MCF 10A (cell line): ENCODE results near the gene CDC42EP2. TPM values are rescaled to one million over a fixed set of nuclear protein-coding genes. Genes with fewer than 3 reads are reported as not detected.

Experiments used
- BruUV-seq: library from RNA; stranded (reverse); fragments of 400-500 nt; replicated peaks from 2 replicates; lab custom pipeline; 2021; lab: Mats Ljungman, UMichigan
- CTCF ChIA-PET: fragments of 300-600 bp; sonication (Branson Sonifier 250); formaldehyde crosslinking; extraction: SDS; loops from one replicate; lab custom pipeline; 2021; ENCODE audit warnings: antibody characterized with exemption, inconsistent platforms; lab: Yijun Ruan, JAX
- POLR2A ChIA-PET: fragments of 300-600, 350-650 bp; sonication (Branson Sonifier 250); formaldehyde crosslinking; extraction: SDS; loops from one replicate; lab custom pipeline; 2020; ENCODE audit warnings: antibody characterized with exemption, inconsistent platforms; lab: Yijun Ruan, JAX
- DNase-seq: peaks from one replicate; pipeline ENCODE4 v3.0.0-alpha.2; 2018; ENCODE audit not compliant: unreplicated experiment
- H3K27ac Mint-ChIP-seq: one replicate; pipeline ENCODE4 v1.8.0; 2022; ENCODE audit warnings: mild to moderate bottlenecking, low read depth, mixed read lengths; ENCODE audit not compliant: unreplicated experiment
- H3K27me3 Mint-ChIP-seq: one replicate; pipeline ENCODE4 v1.8.0; 2022; ENCODE audit warnings: mixed read lengths; ENCODE audit not compliant: insufficient read depth, unreplicated experiment
- H3K36me3 Mint-ChIP-seq: one replicate; pipeline ENCODE4 v1.8.0; 2022; ENCODE audit warnings: mild to moderate bottlenecking, moderate library complexity, mixed read lengths; ENCODE audit not compliant: insufficient read depth, unreplicated experiment
- H3K4me1 Mint-ChIP-seq: one replicate; pipeline ENCODE4 v1.8.0; 2022; ENCODE audit warnings: mixed read lengths; ENCODE audit not compliant: insufficient read depth, unreplicated experiment
- H3K4me3 Mint-ChIP-seq: one replicate; pipeline ENCODE4 v1.8.0; 2022; ENCODE audit warnings: mild to moderate bottlenecking, moderate library complexity, mixed read lengths; ENCODE audit not compliant: unreplicated experiment
- H3K9me3 Mint-ChIP-seq: one replicate; pipeline ENCODE4 v1.8.0; 2022; ENCODE audit warnings: mixed read lengths; ENCODE audit not compliant: unreplicated experiment
- intact Hi-C: fragments of 100-400 bp; cut with micrococcal nuclease; formaldehyde crosslinking; loops from 2 replicates; pipeline ENCODE4 v1.14.1; 2022
- total RNA-seq: library from RNA; stranded (reverse); gene quantifications from 2 replicates; pipeline ENCODE4 v1.2.3, GENCODE V29; 2022
- TF ChIP-seq, protein P1 (sequence below): fragments of 200-600 bp; IDR thresholded peaks from one replicate; pipeline ENCODE4 v1.8.0; 2022; ENCODE audit warnings: antibody characterized with exemption, mild to moderate bottlenecking; ENCODE audit not compliant: unreplicated experiment

Gene CDC42EP2
- total RNA-seq, 1 experiment from 2014 or later = 24.5 TPM

DNA sequence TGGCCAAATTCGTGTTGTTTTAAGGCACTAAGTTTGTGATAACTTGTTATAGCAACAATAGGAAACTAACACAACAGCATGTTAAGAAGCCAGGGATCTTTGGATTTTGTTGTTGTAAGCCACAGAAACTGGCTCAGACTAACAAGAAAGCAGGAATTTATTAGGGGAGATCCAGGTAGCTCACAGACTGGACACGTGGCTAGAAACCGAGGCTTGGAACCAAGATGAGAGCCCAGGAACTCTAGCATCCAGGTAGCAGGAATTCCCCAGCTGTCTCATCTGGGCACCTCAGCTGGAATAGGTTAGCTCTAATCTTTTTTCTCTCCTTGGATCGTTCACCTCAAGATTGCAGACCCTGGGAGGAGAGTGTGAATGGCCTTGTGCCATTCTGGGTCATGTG is 28.0 kb upstream of the CDC42EP2 start:
- H3K36me3 Mint-ChIP-seq = peaks cover 44% of the 10 kb centered on the region
- H3K27me3 Mint-ChIP-seq = no peaks in the 10 kb centered on the region
- no TSS peak for BruUV-seq
- CTCF ChIA-PET = interaction anchor here (0.7 to 1.6 kb wide), 2 partner anchors 9 to 30 kb away, joined by 3 to 7 read pairs; no protein-coding TSS in a partner anchor
- H3K4me1 Mint-ChIP-seq = peaks cover 14% of the 10 kb centered on the region
- TF ChIP-seq, protein P1, sequence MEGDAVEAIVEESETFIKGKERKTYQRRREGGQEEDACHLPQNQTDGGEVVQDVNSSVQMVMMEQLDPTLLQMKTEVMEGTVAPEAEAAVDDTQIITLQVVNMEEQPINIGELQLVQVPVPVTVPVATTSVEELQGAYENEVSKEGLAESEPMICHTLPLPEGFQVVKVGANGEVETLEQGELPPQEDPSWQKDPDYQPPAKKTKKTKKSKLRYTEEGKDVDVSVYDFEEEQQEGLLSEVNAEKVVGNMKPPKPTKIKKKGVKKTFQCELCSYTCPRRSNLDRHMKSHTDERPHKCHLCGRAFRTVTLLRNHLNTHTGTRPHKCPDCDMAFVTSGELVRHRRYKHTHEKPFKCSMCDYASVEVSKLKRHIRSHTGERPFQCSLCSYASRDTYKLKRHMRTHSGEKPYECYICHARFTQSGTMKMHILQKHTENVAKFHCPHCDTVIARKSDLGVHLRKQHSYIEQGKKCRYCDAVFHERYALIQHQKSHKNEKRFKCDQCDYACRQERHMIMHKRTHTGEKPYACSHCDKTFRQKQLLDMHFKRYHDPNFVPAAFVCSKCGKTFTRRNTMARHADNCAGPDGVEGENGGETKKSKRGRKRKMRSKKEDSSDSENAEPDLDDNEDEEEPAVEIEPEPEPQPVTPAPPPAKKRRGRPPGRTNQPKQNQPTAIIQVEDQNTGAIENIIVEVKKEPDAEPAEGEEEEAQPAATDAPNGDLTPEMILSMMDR = no peak
- no peaks in the 10 kb centered on the region for H3K9me3 Mint-ChIP-seq
- peak overlapping the region; percentile 25 for H3K27ac Mint-ChIP-seq
- intact Hi-C loops = no loop called here
- POLR2A ChIA-PET = interaction anchor here (1.5 kb wide), 1 partner anchor 12 kb away, joined by 6 read pairs; no protein-coding TSS in a partner anchor
- no peak for DNase-seq
- no peak overlapping the region for H3K4me3 Mint-ChIP-seq

GRCh38 chr11:65287601-65288000 is 27.1 kb upstream of the CDC42EP2 start:
- no peak overlapping the region for H3K4me3 Mint-ChIP-seq
- ChIA-PET CTCF (interaction anchor here (0.6 to 2.3 kb wide), 3 partner anchors 28 to 250 kb away, joined by 3 to 13 read pairs (median 11); no protein-coding TSS in a partner anchor), POLR2A (no interaction called here)
- H3K9me3 Mint-ChIP-seq = no peaks in the 10 kb centered on the region
- TF ChIP-seq, protein P1 = no peak
- no peak for DNase-seq
- peak overlapping the region; percentile 4 for H3K27ac Mint-ChIP-seq
- intact Hi-C loops = no loop called here
- no TSS peak for BruUV-seq
- H3K36me3 Mint-ChIP-seq = peaks cover 43% of the 10 kb centered on the region
- H3K27me3 Mint-ChIP-seq = no peaks in the 10 kb centered on the region
- H3K4me1 Mint-ChIP-seq = peaks cover 20% of the 10 kb centered on the region

GRCh38 chr11:65288706-65289536 is 25.7 kb upstream of the CDC42EP2 start:
- peaks cover 38% of the 10 kb centered on the region for H3K36me3 Mint-ChIP-seq
- POLR2A ChIA-PET = interaction anchor here (0.6 to 1.1 kb wide), 3 partner anchors 14 to 275 kb away, joined by 3 to 4 read pairs (median 4); partner anchors contain the start of gene ARL2

More at GRCh38 chr11:65288706-65289536, 25.7 kb upstream of the CDC42EP2 start:
- no TSS peak for BruUV-seq
- DNase-seq = peak; percentile 20
- no peak overlapping the region for H3K4me3 Mint-ChIP-seq
- TF ChIP-seq, protein P1 = no peak
- H3K27ac Mint-ChIP-seq = peak overlapping the region; percentile 8
- CTCF ChIA-PET = interaction anchor here (2.2 to 2.3 kb wide), 2 partner anchors 26 to 41 kb away, joined by 11 to 13 read pairs; no protein-coding TSS in a partner anchor
- intact Hi-C loops = no loop called here
- no peaks in the 10 kb centered on the region for H3K27me3 Mint-ChIP-seq
- H3K9me3 Mint-ChIP-seq = no peaks in the 10 kb centered on the region
- peaks cover 20% of the 10 kb centered on the region for H3K4me1 Mint-ChIP-seq
